ENCODE data around the gene SLC25A2. TPM values are rescaled to one million over a fixed set of nuclear protein-coding genes. Genes with fewer than 3 reads are reported as not detected.
A peak's percentile ranks its signal among the peaks of the same experiment; 100 is the strongest.

The SLC25A2 gene
- total and polyA plus RNA-seq, 2 of the 13 experiments (the other 11 are each of a cell fraction or from before 2014, with no cell fraction given), result 0.13 TPM; not detected in 1

DNA sequence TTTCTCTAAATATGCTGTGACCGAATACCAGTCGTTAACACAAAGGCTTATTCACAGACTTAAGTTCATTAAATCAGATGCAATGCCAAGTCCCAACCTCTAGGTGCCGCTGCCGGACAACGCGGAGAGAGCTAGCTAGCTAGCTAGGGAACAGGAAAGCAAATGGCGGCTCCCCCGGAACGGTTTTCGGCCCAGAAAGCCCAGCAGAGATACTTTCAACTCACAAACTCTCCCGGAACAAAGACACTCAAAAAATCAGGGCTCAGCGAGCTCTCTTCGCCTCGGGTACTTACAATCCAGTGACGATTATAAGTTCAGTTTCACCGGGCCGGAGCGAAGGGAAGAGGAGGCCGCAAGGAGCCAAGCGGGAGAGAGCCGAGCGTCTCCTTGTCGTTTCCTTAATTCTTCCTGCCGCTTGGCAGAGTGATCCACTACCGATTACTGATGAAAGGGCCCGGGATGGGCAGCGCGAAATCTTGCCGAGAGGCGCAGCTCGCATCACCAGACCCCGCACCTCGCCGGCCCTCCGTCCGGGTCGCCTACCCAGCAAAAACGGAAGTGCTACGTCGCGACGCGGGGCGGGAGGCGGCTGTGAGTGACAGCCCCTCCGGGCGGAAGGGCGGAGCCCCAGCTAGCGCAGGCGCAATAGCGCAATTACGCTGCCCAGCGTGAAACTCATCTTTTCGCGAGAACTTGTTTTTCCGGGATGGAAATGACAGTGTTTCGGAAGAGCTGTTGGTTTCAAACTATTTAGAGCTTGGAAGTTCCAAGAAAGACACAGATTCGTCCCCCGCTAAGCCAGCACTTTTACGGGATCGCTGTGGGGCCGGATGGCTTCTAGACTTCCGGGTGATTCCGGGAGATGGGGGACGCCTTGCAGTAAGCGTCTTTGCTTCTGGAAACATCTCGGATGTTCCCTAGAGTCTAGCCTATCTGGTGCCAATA lies 16.6 kb upstream of the SLC25A2 start, which contains the start of gene TAF7 (continued):
- TF ChIP-seq, protein P1, sequence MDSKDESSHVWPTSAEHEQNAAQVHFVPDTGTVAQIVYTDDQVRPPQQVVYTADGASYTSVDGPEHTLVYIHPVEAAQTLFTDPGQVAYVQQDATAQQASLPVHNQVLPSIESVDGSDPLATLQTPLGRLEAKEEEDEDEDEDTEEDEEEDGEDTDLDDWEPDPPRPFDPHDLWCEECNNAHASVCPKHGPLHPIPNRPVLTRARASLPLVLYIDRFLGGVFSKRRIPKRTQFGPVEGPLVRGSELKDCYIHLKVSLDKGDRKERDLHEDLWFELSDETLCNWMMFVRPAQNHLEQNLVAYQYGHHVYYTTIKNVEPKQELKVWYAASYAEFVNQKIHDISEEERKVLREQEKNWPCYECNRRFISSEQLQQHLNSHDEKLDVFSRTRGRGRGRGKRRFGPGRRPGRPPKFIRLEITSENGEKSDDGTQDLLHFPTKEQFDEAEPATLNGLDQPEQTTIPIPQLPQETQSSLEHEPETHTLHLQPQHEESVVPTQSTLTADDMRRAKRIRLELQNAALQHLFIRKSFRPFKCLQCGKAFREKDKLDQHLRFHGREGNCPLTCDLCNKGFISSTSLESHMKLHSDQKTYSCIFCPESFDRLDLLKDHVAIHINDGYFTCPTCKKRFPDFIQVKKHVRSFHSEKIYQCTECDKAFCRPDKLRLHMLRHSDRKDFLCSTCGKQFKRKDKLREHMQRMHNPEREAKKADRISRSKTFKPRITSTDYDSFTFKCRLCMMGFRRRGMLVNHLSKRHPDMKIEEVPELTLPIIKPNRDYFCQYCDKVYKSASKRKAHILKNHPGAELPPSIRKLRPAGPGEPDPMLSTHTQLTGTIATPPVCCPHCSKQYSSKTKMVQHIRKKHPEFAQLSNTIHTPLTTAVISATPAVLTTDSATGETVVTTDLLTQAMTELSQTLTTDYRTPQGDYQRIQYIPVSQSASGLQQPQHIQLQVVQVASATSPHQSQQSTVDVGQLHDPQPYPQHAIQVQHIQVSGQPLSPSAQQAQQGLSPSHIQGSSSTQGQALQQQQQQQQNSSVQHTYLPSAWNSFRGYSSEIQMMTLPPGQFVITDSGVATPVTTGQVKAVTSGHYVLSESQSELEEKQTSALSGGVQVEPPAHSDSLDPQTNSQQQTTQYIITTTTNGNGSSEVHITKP (CRISPR knock-in tag; IDR thresholded peaks at IDR 0.05; ENCODE audit: low read depth), result no peak
- TF ChIP-seq HDAC2 (CRISPR knock-in tag; IDR thresholded peaks at IDR 0.05) (no peak), MZF1 (CRISPR knock-in tag; IDR thresholded peaks at IDR 0.05; ENCODE audit: borderline replicate concordance) (no peak), AHR (CRISPR knock-in tag; IDR thresholded peaks at IDR 0.05) (peak; percentile 83; the same call in 1 of the 2 replicates), ZNF460 (CRISPR knock-in tag; IDR thresholded peaks at IDR 0.05; ENCODE audit: borderline replicate concordance) (no peak; the same call in 1 of the 2 replicates), AGO2 (optimal IDR thresholded peaks at IDR 0.05; ENCODE audit: low read depth, low read length) (peak; percentile 28), IKZF4 (CRISPR knock-in tag; IDR thresholded peaks at IDR 0.05; ENCODE audit: borderline replicate concordance, low read depth, not compliant biosample characterization) (peak; percentile 61), FOSL2 (CRISPR knock-in tag; IDR thresholded peaks at IDR 0.05) (peak; percentile 42), NFE2L2 (IDR thresholded peaks at IDR 0.05; ENCODE audit: low read length) (no peak), PCBP2 (optimal IDR thresholded peaks at IDR 0.05; ENCODE audit: low read depth, low read length, poor library complexity, severe bottlenecking) (no peak), SCMH1 (CRISPR knock-in tag; IDR thresholded peaks at IDR 0.05; ENCODE audit: borderline replicate concordance) (no peak)
- TF ChIP-seq, protein P2, sequence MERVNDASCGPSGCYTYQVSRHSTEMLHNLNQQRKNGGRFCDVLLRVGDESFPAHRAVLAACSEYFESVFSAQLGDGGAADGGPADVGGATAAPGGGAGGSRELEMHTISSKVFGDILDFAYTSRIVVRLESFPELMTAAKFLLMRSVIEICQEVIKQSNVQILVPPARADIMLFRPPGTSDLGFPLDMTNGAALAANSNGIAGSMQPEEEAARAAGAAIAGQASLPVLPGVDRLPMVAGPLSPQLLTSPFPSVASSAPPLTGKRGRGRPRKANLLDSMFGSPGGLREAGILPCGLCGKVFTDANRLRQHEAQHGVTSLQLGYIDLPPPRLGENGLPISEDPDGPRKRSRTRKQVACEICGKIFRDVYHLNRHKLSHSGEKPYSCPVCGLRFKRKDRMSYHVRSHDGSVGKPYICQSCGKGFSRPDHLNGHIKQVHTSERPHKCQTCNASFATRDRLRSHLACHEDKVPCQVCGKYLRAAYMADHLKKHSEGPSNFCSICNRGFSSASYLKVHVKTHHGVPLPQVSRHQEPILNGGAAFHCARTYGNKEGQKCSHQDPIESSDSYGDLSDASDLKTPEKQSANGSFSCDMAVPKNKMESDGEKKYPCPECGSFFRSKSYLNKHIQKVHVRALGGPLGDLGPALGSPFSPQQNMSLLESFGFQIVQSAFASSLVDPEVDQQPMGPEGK (CRISPR knock-in tag; IDR thresholded peaks at IDR 0.05), result no peak
- TF ChIP-seq, protein P3, sequence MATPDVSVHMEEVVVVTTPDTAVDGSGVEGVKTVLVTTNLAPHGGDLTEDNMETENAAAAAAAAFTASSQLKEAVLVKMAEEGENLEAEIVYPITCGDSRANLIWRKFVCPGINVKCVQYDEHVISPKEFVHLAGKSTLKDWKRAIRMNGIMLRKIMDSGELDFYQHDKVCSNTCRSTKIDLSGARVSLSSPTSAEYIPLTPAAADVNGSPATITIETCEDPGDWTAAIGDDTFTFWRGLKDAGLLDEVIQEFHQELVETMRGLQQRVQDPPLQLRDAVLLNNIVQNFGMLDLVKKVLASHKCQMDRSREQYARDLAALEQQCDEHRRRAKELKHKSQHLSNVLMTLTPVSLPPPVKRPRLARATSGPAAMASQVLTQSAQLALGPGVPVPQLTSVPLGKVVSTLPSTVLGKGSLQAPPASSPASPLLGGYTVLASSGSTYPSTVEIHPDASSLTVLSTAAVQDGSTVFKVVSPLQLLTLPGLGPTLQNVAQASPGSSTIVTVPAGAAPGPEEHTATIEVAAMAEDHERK (CRISPR knock-in tag; IDR thresholded peaks at IDR 0.05; ENCODE audit: low read depth), result peak; percentile 83
- TF ChIP-seq, protein P4, sequence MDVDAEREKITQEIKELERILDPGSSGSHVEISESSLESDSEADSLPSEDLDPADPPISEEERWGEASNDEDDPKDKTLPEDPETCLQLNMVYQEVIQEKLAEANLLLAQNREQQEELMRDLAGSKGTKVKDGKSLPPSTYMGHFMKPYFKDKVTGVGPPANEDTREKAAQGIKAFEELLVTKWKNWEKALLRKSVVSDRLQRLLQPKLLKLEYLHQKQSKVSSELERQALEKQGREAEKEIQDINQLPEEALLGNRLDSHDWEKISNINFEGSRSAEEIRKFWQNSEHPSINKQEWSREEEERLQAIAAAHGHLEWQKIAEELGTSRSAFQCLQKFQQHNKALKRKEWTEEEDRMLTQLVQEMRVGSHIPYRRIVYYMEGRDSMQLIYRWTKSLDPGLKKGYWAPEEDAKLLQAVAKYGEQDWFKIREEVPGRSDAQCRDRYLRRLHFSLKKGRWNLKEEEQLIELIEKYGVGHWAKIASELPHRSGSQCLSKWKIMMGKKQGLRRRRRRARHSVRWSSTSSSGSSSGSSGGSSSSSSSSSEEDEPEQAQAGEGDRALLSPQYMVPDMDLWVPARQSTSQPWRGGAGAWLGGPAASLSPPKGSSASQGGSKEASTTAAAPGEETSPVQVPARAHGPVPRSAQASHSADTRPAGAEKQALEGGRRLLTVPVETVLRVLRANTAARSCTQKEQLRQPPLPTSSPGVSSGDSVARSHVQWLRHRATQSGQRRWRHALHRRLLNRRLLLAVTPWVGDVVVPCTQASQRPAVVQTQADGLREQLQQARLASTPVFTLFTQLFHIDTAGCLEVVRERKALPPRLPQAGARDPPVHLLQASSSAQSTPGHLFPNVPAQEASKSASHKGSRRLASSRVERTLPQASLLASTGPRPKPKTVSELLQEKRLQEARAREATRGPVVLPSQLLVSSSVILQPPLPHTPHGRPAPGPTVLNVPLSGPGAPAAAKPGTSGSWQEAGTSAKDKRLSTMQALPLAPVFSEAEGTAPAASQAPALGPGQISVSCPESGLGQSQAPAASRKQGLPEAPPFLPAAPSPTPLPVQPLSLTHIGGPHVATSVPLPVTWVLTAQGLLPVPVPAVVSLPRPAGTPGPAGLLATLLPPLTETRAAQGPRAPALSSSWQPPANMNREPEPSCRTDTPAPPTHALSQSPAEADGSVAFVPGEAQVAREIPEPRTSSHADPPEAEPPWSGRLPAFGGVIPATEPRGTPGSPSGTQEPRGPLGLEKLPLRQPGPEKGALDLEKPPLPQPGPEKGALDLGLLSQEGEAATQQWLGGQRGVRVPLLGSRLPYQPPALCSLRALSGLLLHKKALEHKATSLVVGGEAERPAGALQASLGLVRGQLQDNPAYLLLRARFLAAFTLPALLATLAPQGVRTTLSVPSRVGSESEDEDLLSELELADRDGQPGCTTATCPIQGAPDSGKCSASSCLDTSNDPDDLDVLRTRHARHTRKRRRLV (CRISPR knock-in tag; IDR thresholded peaks at IDR 0.05), result peak; percentile 71; the same call in 1 of the 2 replicates
